Keratinocyte (primary cell): ENCODE results near the gene ENTPD2. TPM values are rescaled to one million over a fixed set of nuclear protein-coding genes. Genes with fewer than 3 reads are reported as not detected.

Source experiments
- DNase-seq: peaks from one replicate; pipeline ENCODE4 v3.0.0-alpha.2; 2011; ENCODE audit warnings: low read depth, missing footprints, low spot score
- FAIRE-seq: peaks from 2 replicates; lab custom pipeline; 2011; peaks lifted over from hg19 to GRCh38; lab: Jason Lieb, UNC
- H2AFZ ChIP-seq: 2 replicates; pipeline ENCODE4 v1.6.0; 2012; ENCODE audit warnings: low read length, control low read depth, inconsistent platforms; ENCODE audit not compliant: control insufficient read depth
- H3K27ac ChIP-seq: 2 replicates; pipeline ENCODE4 v1.5.1; 2011; ENCODE audit warnings: low read length; ENCODE audit not compliant: control insufficient read depth, insufficient read depth
- H3K27me3 ChIP-seq: 3 replicates; pipeline ENCODE4 v1.6.0; 2011; ENCODE audit warnings: low read length; ENCODE audit not compliant: control insufficient read depth, insufficient read depth; ENCODE audit errors: extremely low read depth
- H3K36me3 ChIP-seq, 2 experiments: 2 replicates in 1 of 2; 3 replicates in 1 of 2; pipeline ENCODE4 v1.5.1; 2011; ENCODE audit warnings: low read length in 2 of 2, mild to moderate bottlenecking in 1 of 2; ENCODE audit not compliant: control insufficient read depth in 2 of 2, insufficient read depth in 2 of 2; ENCODE audit errors: extremely low read depth in 1 of 2
- H3K4me1 ChIP-seq: 3 replicates; pipeline ENCODE4 v1.5.1; 2011; ENCODE audit warnings: low read length; ENCODE audit not compliant: control insufficient read depth, insufficient read depth; ENCODE audit errors: extremely low read depth
- H3K4me2 ChIP-seq: 3 replicates; pipeline ENCODE4 v1.6.0; 2011; ENCODE audit warnings: low read depth, low read length; ENCODE audit not compliant: control insufficient read depth, insufficient read depth; ENCODE audit errors: extremely low read depth
- H3K4me3 ChIP-seq, 3 experiments: fragments of 200-600 bp in 1 of 3; sonication (generic) in 1 of 3; 2 replicates in 2 of 3; 3 replicates in 1 of 3; pipeline ENCODE4 v1.5.1; 2011 to 2016; ENCODE audit warnings: low read length in 3 of 3, mild to moderate bottlenecking in 3 of 3, control low read depth in 2 of 3, inconsistent platforms in 1 of 3, low read depth in 1 of 3, mixed read lengths in 1 of 3, mixed run types in 1 of 3, moderate library complexity in 1 of 3; ENCODE audit not compliant: control insufficient read depth in 2 of 3, insufficient read depth in 2 of 3; ENCODE audit errors: extremely low read depth in 1 of 3
- H3K79me2 ChIP-seq: 2 replicates; pipeline ENCODE4 v1.6.0; 2012; ENCODE audit warnings: low read length; ENCODE audit not compliant: control insufficient read depth, insufficient read depth
- H3K9ac ChIP-seq: 3 replicates; pipeline ENCODE4 v1.6.0; 2011; ENCODE audit warnings: low read length; ENCODE audit not compliant: control insufficient read depth, insufficient read depth; ENCODE audit errors: extremely low read depth
- H3K9me1 ChIP-seq: 3 replicates; pipeline ENCODE4 v1.6.0; 2011; ENCODE audit warnings: low read length; ENCODE audit not compliant: control insufficient read depth, insufficient read depth; ENCODE audit errors: extremely low read depth
- H3K9me3 ChIP-seq: 2 replicates; pipeline ENCODE4 v1.5.1; 2012; ENCODE audit warnings: low read depth, low read length; ENCODE audit not compliant: control insufficient read depth
- H4K20me1 ChIP-seq: 3 replicates; pipeline ENCODE4 v1.6.0; 2011; ENCODE audit warnings: low read length; ENCODE audit not compliant: control insufficient read depth, insufficient read depth; ENCODE audit errors: extremely low read depth
- EZH2 ChIP-seq: IDR thresholded peaks from one replicate; pipeline ENCODE4 v1.6.1; 2012; ENCODE audit warnings: inconsistent platforms, mild to moderate bottlenecking, low read length, moderate library complexity
- dilution Hi-C: fragments of 300-500 bp; cut with MboI; formaldehyde crosslinking; loops from one replicate; pipeline ENCODE4 v1.7.0; 2020; ENCODE audit warnings: low sequenced_read_pairs; ENCODE audit not compliant: extremely low pct_ligation_motif_present
- polyA plus RNA-seq, 5 experiments: library from polyadenylated mRNA; depleted of rRNA in 3 of 5; stranded (reverse) in 3 of 5; stranded (forward) in 1 of 5; unstranded in 1 of 5; fragments of >200 nt; gene quantifications; 1 replicate in 1 of 5; 2 replicates in 3 of 5; 3 replicates in 1 of 5; pipeline versions ENCODE4 v1.2.1 to v1.2.3, GENCODE V29; 2011 to 2012; ENCODE audit warnings: missing spikeins in 2 of 5, low read depth in 1 of 5, low replicate concordance in 1 of 5
- TF ChIP-seq, protein P1 (sequence below), 3 experiments: IDR thresholded peaks in 1 of 3; conservative IDR thresholded peaks in 1 of 3; optimal IDR thresholded peaks in 1 of 3; 2 replicates in 2 of 3; 3 replicates in 1 of 3; pipeline versions ENCODE3 to v1.5.1; 2011; ENCODE audit warnings: low read length in 3 of 3, mild to moderate bottlenecking in 3 of 3, moderate library complexity in 2 of 3, control low read depth in 1 of 3, inconsistent platforms in 1 of 3; ENCODE audit not compliant: insufficient read depth in 2 of 3; ENCODE audit errors: extremely low read depth in 1 of 3

Gene ENTPD2
- polyA plus RNA-seq, 1 donor (not counting 4 experiments of a cell fraction or from before 2014, with no cell fraction given): 0.52 TPM

DNA sequence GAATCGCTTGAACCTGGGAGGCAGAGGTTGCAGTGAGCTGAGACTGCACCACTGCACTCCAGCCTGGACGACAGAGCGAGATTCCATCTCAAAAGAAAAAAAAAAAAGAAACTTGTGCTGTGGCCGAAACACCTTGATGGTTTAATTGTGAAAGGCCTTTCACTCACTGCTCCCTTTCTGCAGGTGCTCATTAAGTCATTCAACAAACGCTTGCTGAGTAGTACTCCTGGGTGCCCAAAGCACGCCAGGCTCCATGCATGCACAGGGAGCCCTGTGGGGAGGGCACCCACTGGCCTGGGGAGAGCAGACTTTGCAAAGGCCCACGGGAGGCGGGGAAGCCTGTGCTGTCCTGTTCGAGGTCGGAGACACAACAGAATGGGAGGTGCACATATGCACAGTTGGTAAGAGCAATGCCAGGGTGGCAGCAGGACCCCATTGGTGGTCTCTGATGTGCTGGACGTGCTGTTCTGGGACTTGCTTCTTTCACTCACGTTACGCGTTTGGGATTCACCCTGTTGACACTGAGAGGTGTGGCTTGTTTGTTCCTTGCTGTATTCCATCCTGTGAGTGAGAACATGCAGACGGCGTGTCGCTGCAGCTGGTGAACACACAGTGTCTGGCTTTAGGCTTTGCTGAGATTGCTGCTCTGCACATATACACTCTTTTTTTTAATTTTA, 3.0 kb upstream of the ENTPD2 start:
- Histone ChIP-seq H3K9ac (no peak overlapping the region), H3K27ac (no peak overlapping the region), H3K4me1 (peaks cover 1% of the 10 kb centered on the region), H4K20me1 (no peaks in the 10 kb centered on the region), H3K36me3 (no peaks in the 10 kb centered on the region), H3K9me3 (no peaks in the 10 kb centered on the region), H3K9me1 (no peaks in the 10 kb centered on the region), H3K4me2 (no peak overlapping the region), H3K27me3 (no peaks in the 10 kb centered on the region), H3K79me2 (no peaks in the 10 kb centered on the region), H3K4me3 (no peak overlapping the region), H2AFZ (no peak overlapping the region)
- TF ChIP-seq, protein P1, sequence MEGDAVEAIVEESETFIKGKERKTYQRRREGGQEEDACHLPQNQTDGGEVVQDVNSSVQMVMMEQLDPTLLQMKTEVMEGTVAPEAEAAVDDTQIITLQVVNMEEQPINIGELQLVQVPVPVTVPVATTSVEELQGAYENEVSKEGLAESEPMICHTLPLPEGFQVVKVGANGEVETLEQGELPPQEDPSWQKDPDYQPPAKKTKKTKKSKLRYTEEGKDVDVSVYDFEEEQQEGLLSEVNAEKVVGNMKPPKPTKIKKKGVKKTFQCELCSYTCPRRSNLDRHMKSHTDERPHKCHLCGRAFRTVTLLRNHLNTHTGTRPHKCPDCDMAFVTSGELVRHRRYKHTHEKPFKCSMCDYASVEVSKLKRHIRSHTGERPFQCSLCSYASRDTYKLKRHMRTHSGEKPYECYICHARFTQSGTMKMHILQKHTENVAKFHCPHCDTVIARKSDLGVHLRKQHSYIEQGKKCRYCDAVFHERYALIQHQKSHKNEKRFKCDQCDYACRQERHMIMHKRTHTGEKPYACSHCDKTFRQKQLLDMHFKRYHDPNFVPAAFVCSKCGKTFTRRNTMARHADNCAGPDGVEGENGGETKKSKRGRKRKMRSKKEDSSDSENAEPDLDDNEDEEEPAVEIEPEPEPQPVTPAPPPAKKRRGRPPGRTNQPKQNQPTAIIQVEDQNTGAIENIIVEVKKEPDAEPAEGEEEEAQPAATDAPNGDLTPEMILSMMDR (optimal IDR thresholded peaks at IDR 0.05 in 1 of 3, IDR thresholded peaks at IDR 0.05 in 1 of 3, conservative IDR thresholded peaks at IDR 0.05 in 1 of 3; ENCODE audit: extremely low read depth in 1 of 3, insufficient read depth in 2 of 3, low read length in 3 of 3): no peak
- TF ChIP-seq EZH2: no peak
- DNase-seq: no peak
- FAIRE-seq: no peak
- dilution Hi-C loops: no loop called here

DNA sequence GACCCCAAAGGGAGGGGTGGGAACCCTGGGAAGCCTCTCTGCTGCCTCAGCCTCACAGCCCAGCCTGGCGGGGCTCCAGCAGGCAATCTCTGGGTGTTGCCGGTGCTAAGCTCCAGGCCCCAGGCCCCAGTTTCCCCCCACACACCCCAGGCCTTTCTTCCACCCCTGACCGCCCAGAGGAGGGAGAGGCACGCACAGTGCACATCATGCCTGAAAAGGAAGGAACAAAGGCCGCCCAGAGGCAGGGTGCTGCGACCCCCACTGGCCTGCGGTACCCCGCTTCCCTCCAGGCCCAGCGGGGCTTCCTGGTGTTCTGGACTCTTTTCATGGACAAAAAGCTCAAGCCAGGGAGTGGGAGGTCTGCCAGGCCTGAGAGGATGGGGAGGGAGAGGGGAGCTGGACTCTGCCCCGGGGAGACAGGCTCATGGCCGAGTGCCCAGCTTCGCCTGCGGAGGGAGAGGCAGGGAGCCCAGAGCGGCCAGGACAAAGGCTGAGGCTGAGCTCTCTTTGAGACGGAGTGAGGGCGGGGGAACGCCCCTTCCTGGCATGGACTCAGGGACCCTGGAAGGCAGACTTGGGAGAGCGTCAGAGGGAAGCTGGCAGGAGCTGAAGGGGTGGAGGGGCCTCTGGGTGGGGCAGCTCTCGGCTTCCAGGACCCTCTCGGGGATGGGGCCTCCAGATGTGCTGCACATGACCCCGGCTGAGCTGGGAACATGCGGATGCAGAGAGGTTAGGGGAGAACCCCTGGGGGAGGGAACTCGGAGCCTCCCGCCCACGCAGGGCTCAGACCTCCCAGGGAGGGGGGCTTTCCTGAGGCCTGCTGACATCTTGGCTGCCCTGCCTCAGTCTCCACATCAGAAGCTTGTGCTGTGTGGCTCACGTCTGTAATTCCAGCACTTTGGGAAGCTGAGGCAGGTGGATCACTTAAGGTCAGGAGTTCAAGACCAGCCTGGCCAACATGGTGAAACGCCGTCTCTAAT, 1.8 kb upstream of the ENTPD2 start:
- Histone ChIP-seq H3K4me3 (no peak overlapping the region), H3K4me2 (no peak overlapping the region), H2AFZ (no peak overlapping the region), H3K9me3 (no peaks in the 10 kb centered on the region), H3K9me1 (no peaks in the 10 kb centered on the region), H3K9ac (no peak overlapping the region), H3K36me3 (no peaks in the 10 kb centered on the region), H4K20me1 (no peaks in the 10 kb centered on the region), H3K79me2 (no peaks in the 10 kb centered on the region), H3K4me1 (no peaks in the 10 kb centered on the region), H3K27me3 (no peaks in the 10 kb centered on the region), H3K27ac (no peak overlapping the region)
- no peak for DNase-seq
- dilution Hi-C loops: no loop called here
- FAIRE-seq: no peak
- TF ChIP-seq EZH2: no peak
- TF ChIP-seq, protein P1 (optimal IDR thresholded peaks at IDR 0.05 in 1 of 3, IDR thresholded peaks at IDR 0.05 in 1 of 3, conservative IDR thresholded peaks at IDR 0.05 in 1 of 3; ENCODE audit: extremely low read depth in 1 of 3, insufficient read depth in 2 of 3, low read length in 3 of 3): no peak
